GM19452 (cell line): ENCODE measurements around the gene EP400.
"Not testable (repeated sequence)": the region's sequence is repeated elsewhere in the genome, so short reads cannot be mapped to it uniquely, and the experiment has no call there.

ENCODE experiments used
- ATAC-seq: cut with Tn5 transposase; IDR thresholded peaks from one replicate; pipeline ENCODE4 v1.9.1; 2021; ENCODE audit not compliant: unreplicated experiment

EP400 gene

GRCh38 chr12:131984334-131984733 lies 34.6 kb downstream of the EP400 start:
- no peak for ATAC-seq

GRCh38 chr12:131985510-131985875 lies 35.8 kb downstream of the EP400 start:
- not testable (repeated sequence) for ATAC-seq

- no peak for ATAC-seq
Measured at GRCh38 chr12:131986361-131986760, 36.6 kb downstream of the EP400 start.

GRCh38 chr12:131986910-131987309 lies 37.2 kb downstream of the EP400 start:
- no peak for ATAC-seq

- no peak for ATAC-seq
Measured at GRCh38 chr12:131987552-131987951, 37.8 kb downstream of the EP400 start.

GRCh38 chr12:131988054-131988796 lies 38.5 kb downstream of the EP400 start:
- ATAC-seq = no peak

- no peak for ATAC-seq
Measured at GRCh38 chr12:131989021-131989420, 39.3 kb downstream of the EP400 start.

- ATAC-seq = no peak
Measured at GRCh38 chr12:131990066-131990979, 40.6 kb downstream of the EP400 start.

- no peak for ATAC-seq
Measured at GRCh38 chr12:131990980-131991305, 41.2 kb downstream of the EP400 start.

- no peak for ATAC-seq
Measured at GRCh38 chr12:131991816-131992430, 42.2 kb downstream of the EP400 start.

- ATAC-seq = peak; percentile 92
Measured at GRCh38 chr12:131994589-131994988, 44.8 kb downstream of the EP400 start.

GRCh38 chr12:132000286-132000872 lies 50.6 kb downstream of the EP400 start:
- no peak for ATAC-seq

- ATAC-seq = no peak
Measured at GRCh38 chr12:132003846-132004245, 54.1 kb downstream of the EP400 start.

GRCh38 chr12:132004946-132005345 lies 55.2 kb downstream of the EP400 start:
- no peak for ATAC-seq

GRCh38 chr12:132006056-132006680 lies 56.4 kb downstream of the EP400 start:
- ATAC-seq = no peak

- no peak for ATAC-seq
Measured at GRCh38 chr12:132007041-132007440, 57.3 kb downstream of the EP400 start.

GRCh38 chr12:132009336-132009859 lies 59.7 kb downstream of the EP400 start:
- ATAC-seq = no peak

- no peak for ATAC-seq
Measured at GRCh38 chr12:132012919-132013568, 63.3 kb downstream of the EP400 start.

GRCh38 chr12:132014092-132014914 lies 64.6 kb downstream of the EP400 start:
- ATAC-seq = no peak
